GM12873 (cell line): Measurements from ENCODE around the gene DPEP1.

ENCODE experiments used
- CTCF ChIP-seq: IDR thresholded peaks from 2 replicates; pipeline ENCODE4 v1.5.1; 2012; ENCODE audit warnings: low read depth, mild to moderate bottlenecking, moderate library complexity, low read length, control low read depth; ENCODE audit not compliant: insufficient read depth; ENCODE audit errors: missing control alignments

Gene DPEP1

GRCh38 chr16:89599451-89599858, 14.0 kb upstream of the DPEP1 start:
- TF ChIP-seq CTCF: peak; percentile 64

- no peak for TF ChIP-seq CTCF
Measured at GRCh38 chr16:89599902-89600301, 13.5 kb upstream of the DPEP1 start.

GRCh38 chr16:89600427-89600826, 13.0 kb upstream of the DPEP1 start:
- TF ChIP-seq CTCF: no peak

GRCh38 chr16:89600956-89601355, 12.5 kb upstream of the DPEP1 start:
- TF ChIP-seq CTCF: no peak

GRCh38 chr16:89601906-89602272, 11.6 kb upstream of the DPEP1 start:
- no peak for TF ChIP-seq CTCF

GRCh38 chr16:89602273-89602951, 11.0 kb upstream of the DPEP1 start:
- TF ChIP-seq CTCF: no peak

- TF ChIP-seq CTCF: no peak
Measured at GRCh38 chr16:89602952-89603590, 10.4 kb upstream of the DPEP1 start.
